H9 (cell line): ENCODE results near the gene CRACR2B. TPM values are rescaled to one million over a fixed set of nuclear protein-coding genes. Genes with fewer than 3 reads are reported as not detected.

Source experiments
- DNase-seq: peaks from one replicate; pipeline ENCODE4 v3.0.0-alpha.2; 2017
- H2AFZ ChIP-seq: one replicate; pipeline ENCODE4 v1.6.1; 2013; ENCODE audit warnings: mild to moderate bottlenecking, low read length, control low read depth, moderate library complexity
- H2AK5ac ChIP-seq: 2 replicates; pipeline ENCODE4 v1.6.1; 2013; ENCODE audit warnings: low read length, control low read depth, mixed read lengths; ENCODE audit not compliant: insufficient read length
- H2BK120ac ChIP-seq: one replicate; pipeline ENCODE4 v1.6.1; 2013; ENCODE audit warnings: low read depth, mild to moderate bottlenecking, low read length, control low read depth, inconsistent platforms; ENCODE audit not compliant: poor library complexity, severe bottlenecking
- H2BK12ac ChIP-seq: 2 replicates; pipeline ENCODE4 v1.6.1; 2013; ENCODE audit warnings: low read length, control low read depth, mixed read lengths, low read depth; ENCODE audit not compliant: insufficient read length
- H2BK15ac ChIP-seq: 2 replicates; pipeline ENCODE4 v1.6.1; 2013; ENCODE audit warnings: low read depth, low read length, control low read depth
- H2BK20ac ChIP-seq: one replicate; pipeline ENCODE4 v1.6.1; 2013; ENCODE audit warnings: low read depth, mild to moderate bottlenecking, low read length, control low read depth, inconsistent platforms; ENCODE audit not compliant: poor library complexity, severe bottlenecking
- H2BK5ac ChIP-seq: 2 replicates; pipeline ENCODE4 v1.6.1; 2013; ENCODE audit warnings: low read length, control low read depth, mixed read lengths; ENCODE audit not compliant: insufficient read length
- H3K14ac ChIP-seq: 2 replicates; pipeline ENCODE4 v1.6.1; 2013; ENCODE audit warnings: low read length, control low read depth; ENCODE audit not compliant: insufficient read depth
- H3K18ac ChIP-seq: 2 replicates; pipeline ENCODE4 v1.6.1; 2013; ENCODE audit warnings: low read depth, mild to moderate bottlenecking, mixed read lengths, low read length, control low read depth; ENCODE audit not compliant: insufficient read length
- H3K23ac ChIP-seq: 2 replicates; pipeline ENCODE4 v1.6.1; 2013; ENCODE audit warnings: low read length, control low read depth, mixed read lengths, low read depth; ENCODE audit not compliant: insufficient read length
- H3K23me2 ChIP-seq: 2 replicates; pipeline ENCODE4 v1.6.1; 2013; ENCODE audit warnings: low read depth, mild to moderate bottlenecking, mixed read lengths, low read length, control low read depth; ENCODE audit not compliant: insufficient read length, poor library complexity, severe bottlenecking
- H3K27ac ChIP-seq: 2 replicates; pipeline ENCODE4 v1.5.1; 2013; ENCODE audit warnings: low read length, control low read depth, mixed read lengths, low read depth; ENCODE audit not compliant: insufficient read length
- H3K27me3 ChIP-seq: 2 replicates; pipeline ENCODE4 v1.6.1; 2013; ENCODE audit warnings: low read length, control low read depth, inconsistent platforms; ENCODE audit not compliant: insufficient read depth
- H3K4ac ChIP-seq: 2 replicates; pipeline ENCODE4 v1.6.1; 2013; ENCODE audit warnings: low read depth, mild to moderate bottlenecking, control low read depth, inconsistent platforms, low read length, moderate library complexity
- H3K4me1 ChIP-seq: 2 replicates; pipeline ENCODE4 v1.6.1; 2013; ENCODE audit warnings: low read length, control low read depth, inconsistent platforms; ENCODE audit not compliant: insufficient read depth
- H3K4me2 ChIP-seq: 2 replicates; pipeline ENCODE4 v1.6.1; 2013; ENCODE audit warnings: low read length, control low read depth, mixed read lengths; ENCODE audit not compliant: insufficient read length, insufficient read depth
- H3K56ac ChIP-seq: 2 replicates; pipeline ENCODE4 v1.6.1; 2013; ENCODE audit warnings: low read depth, mild to moderate bottlenecking, mixed read lengths, low read length, control low read depth; ENCODE audit not compliant: insufficient read length
- H3K79me1 ChIP-seq: 2 replicates; pipeline ENCODE4 v1.6.1; 2013; ENCODE audit warnings: low read depth, mild to moderate bottlenecking, moderate library complexity, low read length, control low read depth, inconsistent platforms; ENCODE audit not compliant: insufficient read depth, poor library complexity, severe bottlenecking
- H3K79me2 ChIP-seq: 2 replicates; pipeline ENCODE4 v1.6.1; 2013; ENCODE audit warnings: low read length, control low read depth, inconsistent platforms; ENCODE audit not compliant: insufficient read depth
- H3K9ac ChIP-seq: 2 replicates; pipeline ENCODE4 v1.6.1; 2013; ENCODE audit warnings: low read length, control low read depth, mixed read lengths; ENCODE audit not compliant: insufficient read length; ENCODE audit errors: extremely low read depth
- H3K9me3 ChIP-seq: one replicate; pipeline ENCODE4 v1.6.1; 2013; ENCODE audit warnings: low read depth, low read length, inconsistent platforms; ENCODE audit not compliant: control insufficient read depth
- H3T11ph ChIP-seq: one replicate; pipeline ENCODE4 v1.6.1; 2013; ENCODE audit warnings: mild to moderate bottlenecking, low read length, control low read depth, inconsistent platforms
- H4K20me1 ChIP-seq: one replicate; pipeline ENCODE4 v1.6.1; 2013; ENCODE audit not compliant: control insufficient read depth, insufficient read length, insufficient read depth
- H4K5ac ChIP-seq: 2 replicates; pipeline ENCODE4 v1.6.1; 2013; ENCODE audit warnings: low read depth, mild to moderate bottlenecking, mixed read lengths, low read length, control low read depth; ENCODE audit not compliant: insufficient read length
- H4K8ac ChIP-seq: replicated peaks from 2 replicates; pipeline ENCODE4 v1.6.1; 2013; ENCODE audit warnings: low read length, control low read depth, mixed read lengths, low read depth; ENCODE audit not compliant: insufficient read length
- H4K91ac ChIP-seq: 2 replicates; pipeline ENCODE4 v1.6.1; 2013; ENCODE audit warnings: low read depth, mild to moderate bottlenecking, moderate library complexity, mixed read lengths, low read length, control low read depth; ENCODE audit not compliant: insufficient read length
- H3K27ac Mint-ChIP-seq, 3 experiments: 2 replicates in 2 of 3; 3 replicates in 1 of 3; pipeline ENCODE4 v1.8.0; 2020 to 2021; ENCODE audit warnings: mixed read lengths in 3 of 3, mild to moderate bottlenecking in 1 of 3, moderate library complexity in 1 of 3
- H3K27me3 Mint-ChIP-seq: 2 replicates; pipeline ENCODE4 v1.8.0; 2021; ENCODE audit warnings: low read depth, mild to moderate bottlenecking, moderate library complexity, mixed read lengths
- H3K36me3 Mint-ChIP-seq, 3 experiments: 2 replicates in 2 of 3; 3 replicates in 1 of 3; pipeline ENCODE4 v1.8.0; 2020 to 2021; ENCODE audit warnings: low read depth in 3 of 3, mixed read lengths in 3 of 3; ENCODE audit not compliant: insufficient read depth in 1 of 3
- H3K4me1 Mint-ChIP-seq, 2 experiments: 2 replicates each; pipeline ENCODE4 v1.8.0; 2020; ENCODE audit warnings: mixed read lengths in 2 of 2
- H3K4me3 Mint-ChIP-seq, 2 experiments: 2 replicates in 1 of 2; 3 replicates in 1 of 2; pipeline ENCODE4 v1.8.0; 2020 to 2021; ENCODE audit warnings: mild to moderate bottlenecking in 2 of 2, mixed read lengths in 2 of 2, moderate library complexity in 1 of 2
- H3K9me3 Mint-ChIP-seq, 2 experiments: 2 replicates in 1 of 2; 3 replicates in 1 of 2; pipeline ENCODE4 v1.8.0; 2020; ENCODE audit warnings: mild to moderate bottlenecking in 2 of 2, mixed read lengths in 2 of 2, moderate library complexity in 1 of 2
- WGBS: extraction: QIAGEN DNeasy Blood & Tissue Kit; methylation state at CpG from one replicate; pipeline ENCODE4 v1.1.7; 2013; ENCODE audit warnings: missing lambda C conversion rate, low lambda C conversion rate, mixed read lengths; ENCODE audit not compliant: insufficient read length; ENCODE audit errors: extremely low coverage; 5-methylcytosine and 5-hydroxymethylcytosine counted together
- total RNA-seq: library from RNA; stranded (reverse); gene quantifications from 2 replicates; pipeline ENCODE4 v1.2.1, GENCODE V29; 2021
- TF ChIP-seq, protein P1 (sequence below): fragments of 200-600 bp; sonication (generic); conservative IDR thresholded peaks from 3 replicates; pipeline ENCODE4 v1.8.0; 2021; ENCODE audit warnings: antibody characterized with exemption, mild to moderate bottlenecking

Gene CRACR2B
- total RNA-seq, 1 experiment from 2014 or later: 29.0 TPM

DNA sequence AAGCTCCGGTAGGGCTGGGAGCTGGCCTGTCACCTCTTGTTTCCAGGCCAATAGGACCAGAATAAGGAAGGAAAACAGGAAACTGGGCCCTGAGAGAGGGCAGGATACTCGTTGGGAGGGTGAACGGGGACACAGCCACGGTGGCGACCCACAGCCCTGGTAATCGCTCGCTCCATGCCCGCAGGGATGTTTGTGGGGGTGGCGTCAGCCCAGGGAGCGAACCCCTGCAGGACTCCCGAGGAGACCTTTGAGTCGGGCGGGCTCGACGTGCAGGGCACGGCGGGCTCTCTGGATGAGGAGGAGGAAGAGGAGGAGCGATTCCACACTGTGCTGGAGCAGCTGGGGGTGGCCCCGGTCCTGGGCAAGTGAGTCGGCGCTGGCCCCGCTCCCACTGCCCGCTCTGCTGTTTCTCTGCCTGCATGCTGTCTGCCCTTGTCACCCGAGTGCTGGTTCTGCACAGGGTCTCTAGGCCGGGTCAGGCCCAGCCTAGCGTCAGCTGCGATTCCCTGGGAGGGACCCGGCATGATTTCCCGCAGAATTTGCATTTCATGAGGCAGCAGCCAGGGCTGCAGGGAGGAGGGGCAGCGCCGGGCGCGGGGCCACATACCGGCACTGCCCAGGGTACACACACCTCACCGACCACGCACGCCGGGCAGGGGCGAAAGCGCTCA is 1.6 kb downstream of the CRACR2B start:
- peak; percentile 58 for DNase-seq
- peaks cover 37 to 52% of the 10 kb centered on the region in 2 experiments for H3K4me1 Mint-ChIP-seq
- H4K5ac ChIP-seq: no peak overlapping the region
- H3K79me1 ChIP-seq: no peaks in the 10 kb centered on the region
- no peak overlapping the region for H2BK5ac ChIP-seq
- no peak overlapping the region for H3K27ac Mint-ChIP-seq
- no peaks in the 10 kb centered on the region for H3K79me2 ChIP-seq
- H3T11ph ChIP-seq: no peak overlapping the region
- no peak overlapping the region for H3K4ac ChIP-seq
- H2BK20ac ChIP-seq: no peak overlapping the region
- peaks cover 36% of the 10 kb centered on the region for H3K27me3 Mint-ChIP-seq
- peaks cover 4 to 10% (median 7%) of the 10 kb centered on the region in 3 experiments; a peak in 6 of 7 replicates for H3K36me3 Mint-ChIP-seq
- H3K23ac ChIP-seq: no peak overlapping the region
- H3K56ac ChIP-seq: no peak overlapping the region
- no peak overlapping the region for H3K9ac ChIP-seq
- H3K9me3 ChIP-seq: no peaks in the 10 kb centered on the region
- H4K91ac ChIP-seq: no peak overlapping the region
- no peak overlapping the region for H2BK120ac ChIP-seq
- H2AFZ ChIP-seq: no peak overlapping the region
- H3K9me3 Mint-ChIP-seq: no peaks in the 10 kb centered on the region
- no peak overlapping the region for H3K18ac ChIP-seq
- H4K20me1 ChIP-seq: no peaks in the 10 kb centered on the region
- H2BK12ac ChIP-seq: no peak overlapping the region
- TF ChIP-seq, protein P1, sequence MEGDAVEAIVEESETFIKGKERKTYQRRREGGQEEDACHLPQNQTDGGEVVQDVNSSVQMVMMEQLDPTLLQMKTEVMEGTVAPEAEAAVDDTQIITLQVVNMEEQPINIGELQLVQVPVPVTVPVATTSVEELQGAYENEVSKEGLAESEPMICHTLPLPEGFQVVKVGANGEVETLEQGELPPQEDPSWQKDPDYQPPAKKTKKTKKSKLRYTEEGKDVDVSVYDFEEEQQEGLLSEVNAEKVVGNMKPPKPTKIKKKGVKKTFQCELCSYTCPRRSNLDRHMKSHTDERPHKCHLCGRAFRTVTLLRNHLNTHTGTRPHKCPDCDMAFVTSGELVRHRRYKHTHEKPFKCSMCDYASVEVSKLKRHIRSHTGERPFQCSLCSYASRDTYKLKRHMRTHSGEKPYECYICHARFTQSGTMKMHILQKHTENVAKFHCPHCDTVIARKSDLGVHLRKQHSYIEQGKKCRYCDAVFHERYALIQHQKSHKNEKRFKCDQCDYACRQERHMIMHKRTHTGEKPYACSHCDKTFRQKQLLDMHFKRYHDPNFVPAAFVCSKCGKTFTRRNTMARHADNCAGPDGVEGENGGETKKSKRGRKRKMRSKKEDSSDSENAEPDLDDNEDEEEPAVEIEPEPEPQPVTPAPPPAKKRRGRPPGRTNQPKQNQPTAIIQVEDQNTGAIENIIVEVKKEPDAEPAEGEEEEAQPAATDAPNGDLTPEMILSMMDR: no peak
- no peak overlapping the region for H2BK15ac ChIP-seq
- peak overlapping the region; percentile 56 for H3K4me2 ChIP-seq
- H4K8ac ChIP-seq: no peak overlapping the region
- peaks cover 9% of the 10 kb centered on the region; the same call in 1 of the 2 replicates for H3K27me3 ChIP-seq
- H3K23me2 ChIP-seq: peaks cover 32% of the 10 kb centered on the region
- no peak overlapping the region for H3K27ac ChIP-seq
- no peaks in the 10 kb centered on the region; the same call in 1 of the 2 replicates for H3K4me1 ChIP-seq
- H2AK5ac ChIP-seq: no peak overlapping the region
- whole genome bisulfite sequencing: no CpG with 5 or more reads among the region's 40 CpGs
- no peak overlapping the region for H3K14ac ChIP-seq
- peak overlapping the region; percentile 64 to 80 for H3K4me3 Mint-ChIP-seq
